ENCODE measurements around the gene SHTN1.

DNA sequence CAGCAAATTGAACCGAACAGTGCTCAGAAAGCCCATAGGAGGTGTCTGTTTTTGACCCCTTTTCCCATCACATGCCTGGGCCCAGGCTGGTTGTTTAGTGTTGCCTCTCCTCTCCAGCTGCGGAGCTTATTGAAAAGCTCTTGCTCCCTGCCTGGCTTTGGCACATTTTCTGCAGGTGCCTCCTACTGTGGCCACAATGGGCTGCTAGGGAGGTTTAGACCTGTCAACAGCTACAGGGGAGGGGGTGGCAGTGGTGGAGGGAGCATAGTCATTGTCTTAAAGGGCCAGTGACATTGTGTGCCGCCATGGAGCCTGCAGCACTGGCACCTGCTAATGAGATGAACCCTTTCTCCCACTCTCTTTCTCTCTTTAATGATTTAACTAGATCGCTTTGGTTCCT lies 168.9 kb downstream of the SHTN1 start:
- TF ChIP-seq, protein P1, sequence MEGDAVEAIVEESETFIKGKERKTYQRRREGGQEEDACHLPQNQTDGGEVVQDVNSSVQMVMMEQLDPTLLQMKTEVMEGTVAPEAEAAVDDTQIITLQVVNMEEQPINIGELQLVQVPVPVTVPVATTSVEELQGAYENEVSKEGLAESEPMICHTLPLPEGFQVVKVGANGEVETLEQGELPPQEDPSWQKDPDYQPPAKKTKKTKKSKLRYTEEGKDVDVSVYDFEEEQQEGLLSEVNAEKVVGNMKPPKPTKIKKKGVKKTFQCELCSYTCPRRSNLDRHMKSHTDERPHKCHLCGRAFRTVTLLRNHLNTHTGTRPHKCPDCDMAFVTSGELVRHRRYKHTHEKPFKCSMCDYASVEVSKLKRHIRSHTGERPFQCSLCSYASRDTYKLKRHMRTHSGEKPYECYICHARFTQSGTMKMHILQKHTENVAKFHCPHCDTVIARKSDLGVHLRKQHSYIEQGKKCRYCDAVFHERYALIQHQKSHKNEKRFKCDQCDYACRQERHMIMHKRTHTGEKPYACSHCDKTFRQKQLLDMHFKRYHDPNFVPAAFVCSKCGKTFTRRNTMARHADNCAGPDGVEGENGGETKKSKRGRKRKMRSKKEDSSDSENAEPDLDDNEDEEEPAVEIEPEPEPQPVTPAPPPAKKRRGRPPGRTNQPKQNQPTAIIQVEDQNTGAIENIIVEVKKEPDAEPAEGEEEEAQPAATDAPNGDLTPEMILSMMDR (IDR thresholded peaks at IDR 0.05), result no peak
- TF ChIP-seq EP300 (IDR thresholded peaks at IDR 0.05) (no peak), POLR2A (IDR thresholded peaks at IDR 0.05) (no peak)
